ENCODE results near the gene OXSR1.

OXSR1 gene

GRCh38 chr3:38219609-38220197 is 54.4 kb downstream of the OXSR1 start:
- no peaks in the 10 kb centered on the region for H3K4me1 ChIP-seq
- no peak overlapping the region for H3K4me3 ChIP-seq
- H3K36me3 ChIP-seq = peaks cover 23 to 24% (median 23%) of the 10 kb centered on the region in 3 donors
- TF ChIP-seq, protein P1, sequence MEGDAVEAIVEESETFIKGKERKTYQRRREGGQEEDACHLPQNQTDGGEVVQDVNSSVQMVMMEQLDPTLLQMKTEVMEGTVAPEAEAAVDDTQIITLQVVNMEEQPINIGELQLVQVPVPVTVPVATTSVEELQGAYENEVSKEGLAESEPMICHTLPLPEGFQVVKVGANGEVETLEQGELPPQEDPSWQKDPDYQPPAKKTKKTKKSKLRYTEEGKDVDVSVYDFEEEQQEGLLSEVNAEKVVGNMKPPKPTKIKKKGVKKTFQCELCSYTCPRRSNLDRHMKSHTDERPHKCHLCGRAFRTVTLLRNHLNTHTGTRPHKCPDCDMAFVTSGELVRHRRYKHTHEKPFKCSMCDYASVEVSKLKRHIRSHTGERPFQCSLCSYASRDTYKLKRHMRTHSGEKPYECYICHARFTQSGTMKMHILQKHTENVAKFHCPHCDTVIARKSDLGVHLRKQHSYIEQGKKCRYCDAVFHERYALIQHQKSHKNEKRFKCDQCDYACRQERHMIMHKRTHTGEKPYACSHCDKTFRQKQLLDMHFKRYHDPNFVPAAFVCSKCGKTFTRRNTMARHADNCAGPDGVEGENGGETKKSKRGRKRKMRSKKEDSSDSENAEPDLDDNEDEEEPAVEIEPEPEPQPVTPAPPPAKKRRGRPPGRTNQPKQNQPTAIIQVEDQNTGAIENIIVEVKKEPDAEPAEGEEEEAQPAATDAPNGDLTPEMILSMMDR (IDR thresholded peaks at IDR 0.05) = no peak
- no peak overlapping the region for H3K27ac ChIP-seq
- intact Hi-C loops (cut with DNase I; ENCODE audit: low total_unique reads) = no loop called here
- H3K27me3 ChIP-seq = no peaks in the 10 kb centered on the region
- no peaks in the 10 kb centered on the region for H3K9me3 ChIP-seq
- no peak for DNase-seq

GRCh38 chr3:38221005-38221404 is 55.7 kb downstream of the OXSR1 start:
- intact Hi-C loops (cut with DNase I; ENCODE audit: low total_unique reads) = no loop called here
- no peak overlapping the region for H3K27ac ChIP-seq
- H3K9me3 ChIP-seq = no peaks in the 10 kb centered on the region
- DNase-seq = no peak
- peaks cover 27 to 34% (median 31%) of the 10 kb centered on the region in 3 donors for H3K36me3 ChIP-seq
- no peak overlapping the region for H3K4me3 ChIP-seq
- TF ChIP-seq, protein P1 (IDR thresholded peaks at IDR 0.05) = no peak
- no peaks in the 10 kb centered on the region for H3K4me1 ChIP-seq
- no peaks in the 10 kb centered on the region for H3K27me3 ChIP-seq

DNA sequence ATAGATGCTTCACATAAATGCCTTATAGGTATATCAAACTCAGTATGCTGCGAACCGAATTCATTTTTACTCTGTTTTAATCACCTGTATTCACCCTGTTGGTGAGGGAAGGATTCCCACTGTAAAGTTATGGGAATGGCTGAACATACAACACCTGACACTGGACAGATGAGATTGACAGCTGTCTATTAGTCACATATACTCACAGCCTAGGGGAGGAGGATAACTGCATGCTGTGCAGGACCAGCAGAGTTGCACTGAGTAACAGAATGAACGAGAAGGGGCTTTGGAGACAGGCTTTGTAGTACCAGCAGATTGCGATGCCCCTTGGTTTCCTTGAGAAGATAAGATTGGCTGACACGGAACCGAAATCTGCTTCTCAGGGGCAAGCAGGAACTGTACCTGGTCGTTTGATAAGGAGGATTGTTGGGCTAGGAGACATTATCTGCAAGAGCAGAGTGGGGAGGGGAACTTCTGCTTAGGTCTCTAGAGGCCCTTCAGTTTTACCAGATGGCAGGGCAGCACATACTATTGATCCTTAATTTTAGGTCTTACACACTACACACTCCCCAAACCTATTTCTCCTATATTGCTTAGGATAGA is 56.8 kb downstream of the OXSR1 start:
- Histone ChIP-seq H3K4me1 (no peaks in the 10 kb centered on the region), H3K27me3 (no peaks in the 10 kb centered on the region), H3K4me3 (no peak overlapping the region), H3K27ac (no peak overlapping the region), H3K36me3 (peaks cover 20 to 38% (median 24%) of the 10 kb centered on the region in 3 donors), H3K9me3 (no peaks in the 10 kb centered on the region)
- intact Hi-C loops (cut with DNase I; ENCODE audit: low total_unique reads) = no loop called here
- TF ChIP-seq, protein P1 (IDR thresholded peaks at IDR 0.05) = no peak
- no peak for DNase-seq

- H3K9me3 ChIP-seq = no peaks in the 10 kb centered on the region
- H3K4me3 ChIP-seq = no peak overlapping the region
- no peaks in the 10 kb centered on the region for H3K27me3 ChIP-seq
- H3K4me1 ChIP-seq = peaks cover 0 to 16% (median 4%) of the 10 kb centered on the region in 4 donors
- intact Hi-C loops (cut with DNase I; ENCODE audit: low total_unique reads) = no loop called here
- DNase-seq = no peak
- peaks cover 23 to 38% (median 29%) of the 10 kb centered on the region in 3 donors for H3K36me3 ChIP-seq
- TF ChIP-seq, protein P1 (IDR thresholded peaks at IDR 0.05) = no peak
- H3K27ac ChIP-seq = no peak overlapping the region
Observed at GRCh38 chr3:38224357-38224756, 59.0 kb downstream of the OXSR1 start.

DNA sequence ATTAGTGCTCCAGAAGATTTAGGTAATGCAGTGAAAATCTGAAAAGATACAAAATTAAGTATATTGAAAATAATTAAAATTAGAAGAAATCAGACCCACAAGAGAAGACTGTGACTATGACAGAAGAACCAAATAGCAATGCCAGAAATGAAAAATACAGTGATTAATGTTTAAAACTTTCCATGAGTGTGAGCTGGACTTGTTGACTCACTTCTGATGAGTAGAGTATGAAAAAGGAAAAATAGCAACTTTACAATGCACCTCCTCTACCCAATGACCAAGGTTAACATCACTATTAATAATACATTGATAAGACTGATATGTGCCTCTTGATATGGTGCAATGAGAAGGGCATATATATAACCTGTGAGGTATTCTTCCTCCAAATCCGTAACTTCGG is 60.9 kb downstream of the OXSR1 start:
- TF ChIP-seq, protein P1 (IDR thresholded peaks at IDR 0.05) = no peak
- no peak for DNase-seq
- Histone ChIP-seq H3K4me1 (peaks cover 0 to 16% (median 4%) of the 10 kb centered on the region in 4 donors), H3K9me3 (no peaks in the 10 kb centered on the region), H3K27me3 (no peaks in the 10 kb centered on the region), H3K27ac (no peak overlapping the region), H3K4me3 (no peak overlapping the region), H3K36me3 (peaks cover 30 to 44% (median 38%) of the 10 kb centered on the region in 3 donors)
- intact Hi-C loops (cut with DNase I; ENCODE audit: low total_unique reads) = no loop called here

Measured in tibial artery (tissue), 4 donors.